HG03378 (cell line): Measurements from ENCODE around the gene RPN1.
"Not testable (repeated sequence)": the region's sequence is repeated elsewhere in the genome, so short reads cannot be mapped to it uniquely, and the experiment has no call there.

Source experiments
- ATAC-seq: cut with Tn5 transposase; IDR thresholded peaks from one replicate; pipeline ENCODE4 v1.9.1; 2021; ENCODE audit warnings: mild to moderate bottlenecking, moderate library complexity; ENCODE audit not compliant: unreplicated experiment

Gene RPN1

DNA sequence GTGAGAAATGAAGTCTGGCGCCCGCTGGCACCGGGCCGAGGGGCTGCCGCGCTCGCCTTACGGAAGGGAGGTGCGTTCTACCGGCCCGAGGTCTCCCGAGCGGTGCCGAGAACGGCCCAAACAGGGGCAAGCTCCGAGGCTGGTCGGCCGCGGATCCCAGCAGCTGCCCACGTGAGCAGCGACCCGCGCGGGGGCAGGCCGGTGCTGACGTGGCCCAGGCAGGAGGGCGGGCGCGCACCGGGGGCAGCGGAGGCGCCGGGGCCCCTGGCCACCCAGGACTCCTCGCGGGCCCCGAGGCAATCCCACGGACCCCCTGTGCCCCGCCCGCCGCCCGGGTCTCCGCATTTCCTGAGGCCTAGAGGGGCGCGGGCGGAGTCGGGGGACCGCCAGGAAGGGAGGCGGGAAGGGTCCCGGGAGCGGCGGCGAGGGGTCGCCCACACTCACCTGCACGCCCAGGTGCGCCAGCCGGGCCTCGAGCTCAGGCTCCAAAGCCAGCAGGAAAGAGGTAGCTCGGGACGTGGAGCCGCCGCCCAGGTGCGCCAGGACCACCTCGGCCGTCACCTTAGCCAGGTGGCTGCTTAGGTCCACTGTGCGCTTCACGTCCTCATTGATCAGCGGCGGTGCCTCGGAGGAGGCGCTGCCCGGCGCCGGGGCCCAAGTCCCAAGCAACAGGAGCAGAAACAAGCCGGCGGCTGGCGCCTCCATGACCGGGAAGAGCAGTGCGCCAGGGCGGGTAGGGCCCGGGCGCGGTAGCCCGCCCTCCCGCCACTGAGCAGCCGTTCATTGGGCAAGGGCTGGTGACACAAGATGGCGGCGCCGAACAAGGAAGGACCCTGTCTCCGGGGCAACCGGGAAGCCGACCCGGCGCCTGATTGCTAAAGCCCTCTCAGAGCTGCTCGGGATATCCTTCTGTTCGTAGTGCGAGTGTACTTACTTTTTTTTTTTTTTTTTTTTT, at the start of gene RPN1:
TSS of gene RPN1 (minus strand) at position 723 of the 955 bp plus-strand sequence. CDS start at position 705, 18 bp downstream.
- ATAC-seq, result peak; percentile 83

DNA sequence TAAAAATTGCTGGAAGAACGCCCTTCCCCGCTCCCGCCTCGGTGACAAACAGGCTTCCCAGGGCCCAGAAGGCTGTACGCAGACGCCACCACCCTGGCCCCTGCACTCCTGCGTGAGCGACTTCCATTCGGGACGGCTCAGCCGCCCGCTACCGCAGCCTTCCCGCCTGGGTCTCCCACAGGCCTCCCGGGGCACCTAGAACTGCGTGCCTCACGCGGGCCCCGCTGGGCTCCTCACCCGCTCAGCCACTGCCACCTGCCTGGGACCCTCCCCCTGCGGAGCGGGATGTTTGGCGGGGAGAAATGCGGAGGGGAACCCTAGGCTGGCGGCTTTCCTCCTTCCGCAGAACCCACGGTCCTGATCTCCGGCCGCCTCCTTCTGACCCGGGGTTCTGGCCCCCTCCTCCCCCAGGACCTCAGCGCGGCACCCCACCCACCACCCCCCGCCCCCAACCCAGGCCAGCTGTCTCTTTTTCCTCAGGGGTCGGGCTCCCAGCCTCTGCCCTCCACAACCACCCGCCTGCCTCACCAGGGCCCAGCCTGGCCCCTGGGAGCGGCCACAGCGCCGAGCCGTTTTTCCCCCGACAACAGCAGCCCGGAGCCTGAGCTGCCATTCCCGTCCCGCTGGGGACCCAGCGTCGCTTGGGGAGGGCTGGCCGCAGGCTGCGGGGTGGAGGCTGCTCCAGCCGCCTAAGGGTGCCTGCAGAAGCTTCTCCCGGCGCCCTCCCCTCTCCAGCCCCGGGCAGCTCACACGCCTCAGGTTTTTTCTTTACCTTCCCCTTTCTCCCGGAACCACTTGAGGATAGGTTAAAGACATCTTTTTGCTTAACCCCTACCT, 47.8 kb upstream of the RPN1 start:
- no peak for ATAC-seq

DNA sequence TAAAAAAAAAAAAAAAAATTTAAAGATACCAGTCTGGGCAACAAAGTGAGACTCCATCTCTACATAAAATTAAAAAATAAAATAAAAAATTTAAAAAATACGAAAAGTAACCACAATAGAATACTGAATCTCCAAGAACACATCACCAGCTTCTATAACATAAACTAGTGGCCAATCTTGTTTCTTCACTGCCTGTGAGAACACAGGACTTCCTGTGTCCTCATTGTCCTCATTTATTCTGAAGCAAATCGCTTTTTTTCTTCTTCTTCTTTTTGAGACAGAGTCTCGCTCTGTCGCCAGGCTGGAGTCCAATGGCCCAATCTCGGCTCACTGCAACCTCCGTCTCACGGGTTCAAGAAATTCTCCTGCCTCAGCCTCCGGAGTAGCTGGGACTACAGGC, 46.7 kb upstream of the RPN1 start:
- no peak for ATAC-seq

GRCh38 chr3:128693696-128694095, 43.1 kb upstream of the RPN1 start:
- ATAC-seq, result no peak

- ATAC-seq, result no peak
Observed at GRCh38 chr3:128689060-128689459, 38.4 kb upstream of the RPN1 start.

GRCh38 chr3:128686465-128686864, 35.8 kb upstream of the RPN1 start:
- ATAC-seq, result no peak

DNA sequence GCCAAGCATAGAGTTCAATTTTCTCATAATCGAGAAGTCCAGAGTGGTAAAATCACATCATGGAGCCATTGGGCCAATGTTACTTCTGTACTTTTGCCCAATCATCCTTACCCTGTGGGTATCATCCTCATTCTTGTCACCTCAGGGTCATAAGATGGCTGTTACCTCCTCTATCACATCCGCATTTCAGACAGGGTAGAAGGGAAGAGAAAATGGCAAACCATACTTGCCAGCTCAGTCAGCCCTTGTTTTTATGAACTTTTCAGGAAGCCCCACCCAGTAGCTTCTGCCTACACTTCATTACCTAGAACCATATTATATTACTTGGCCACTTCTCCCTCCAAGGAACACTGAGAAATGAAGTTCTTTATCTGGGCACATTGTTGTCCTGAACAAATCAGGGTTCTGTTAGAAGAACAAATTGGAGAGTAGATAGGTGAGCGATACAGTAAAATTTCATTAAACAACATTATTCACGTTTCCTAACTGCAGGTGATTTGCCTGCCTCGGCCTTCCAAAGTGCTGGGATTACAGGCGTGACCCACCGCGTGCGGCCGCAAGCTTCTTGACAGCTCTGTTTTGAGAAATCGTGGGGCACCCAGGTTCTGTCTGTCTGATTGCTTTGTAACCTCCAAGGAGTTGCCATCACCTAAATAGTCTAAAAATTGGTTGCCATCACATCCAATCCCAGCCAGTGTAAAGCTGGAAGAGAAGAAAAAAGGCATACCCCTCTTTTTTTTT, 34.5 kb upstream of the RPN1 start:
- ATAC-seq, result no peak

DNA sequence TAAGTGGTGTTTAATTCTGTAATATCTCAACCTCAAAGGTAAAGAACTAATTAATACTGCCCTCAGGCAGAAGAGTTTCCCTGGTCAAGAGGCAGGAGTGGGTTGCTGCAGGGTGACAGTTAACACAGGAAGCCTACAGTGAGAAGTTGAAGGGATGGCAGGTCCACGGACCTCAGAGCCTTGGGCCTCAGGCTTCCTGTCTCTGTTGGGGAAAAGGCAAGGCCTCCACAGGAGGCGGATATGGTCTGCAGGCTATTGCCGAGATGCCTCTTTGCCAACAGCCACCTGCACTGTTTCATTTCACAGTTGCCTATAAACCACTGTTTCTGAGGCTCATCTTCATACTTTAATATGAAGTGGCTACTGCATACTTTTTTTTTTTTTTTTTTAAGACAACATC, 33.3 kb upstream of the RPN1 start:
- no peak for ATAC-seq

GRCh38 chr3:128681369-128681829, 30.8 kb upstream of the RPN1 start:
- ATAC-seq, result no peak

DNA sequence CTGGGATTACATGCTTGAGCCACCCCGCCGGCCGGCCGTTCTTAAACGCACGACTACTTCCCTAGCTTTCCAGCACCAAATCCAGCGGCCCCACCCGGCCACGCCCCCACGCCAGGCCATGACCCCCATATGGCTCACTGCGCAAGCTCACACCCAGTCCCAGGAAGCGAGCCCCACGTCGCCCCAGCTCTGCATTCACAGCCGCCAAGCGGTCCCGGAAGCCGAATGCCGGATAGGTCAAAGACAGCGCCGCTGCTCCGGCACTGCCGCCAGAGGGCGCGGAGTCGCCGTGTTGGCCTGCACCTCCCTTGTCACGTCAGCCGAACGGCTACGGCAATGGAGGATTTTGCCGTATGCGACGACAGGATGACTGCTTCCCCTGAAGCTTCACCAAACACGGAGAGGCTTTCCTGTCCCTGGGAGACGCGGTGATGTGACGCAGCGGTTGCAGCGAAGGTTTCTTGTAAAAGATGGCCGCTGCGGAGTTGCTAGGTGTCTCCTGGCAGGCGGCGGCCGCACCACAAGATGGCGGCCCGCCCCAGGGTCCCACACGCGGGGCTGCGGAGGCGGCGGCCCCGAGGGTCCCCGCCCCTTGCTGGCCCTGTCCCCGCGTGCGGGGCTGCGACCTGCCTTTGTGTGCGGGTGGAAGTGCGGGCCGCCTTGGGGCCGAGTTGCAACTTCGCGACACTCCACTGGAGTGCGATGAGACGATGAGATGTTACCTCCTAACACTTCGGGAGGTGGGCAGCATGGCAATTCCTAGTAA, 30.2 kb upstream of the RPN1 start:
- peak; percentile 90 for ATAC-seq

DNA sequence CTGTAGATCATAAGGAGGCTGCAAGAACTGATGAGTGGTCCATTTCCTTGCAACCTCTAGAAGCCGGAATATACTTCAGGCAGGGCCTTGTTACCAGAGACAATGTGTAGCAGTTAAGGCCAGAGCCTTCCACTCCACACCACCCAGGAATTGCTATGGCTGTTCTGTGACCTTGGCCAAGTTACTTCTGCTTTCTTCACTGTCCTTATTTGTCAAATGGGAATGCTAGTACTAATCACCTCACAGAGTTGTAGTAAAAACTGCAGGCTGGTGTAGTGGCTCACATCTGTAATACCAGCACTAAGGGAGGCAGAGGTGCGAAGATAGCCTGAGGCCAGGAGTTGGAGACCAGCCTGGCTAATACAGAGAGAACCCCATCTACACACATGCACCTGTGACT, 28.7 kb upstream of the RPN1 start:
- no peak for ATAC-seq

GRCh38 chr3:128675802-128676201, 25.2 kb upstream of the RPN1 start:
- ATAC-seq, result not testable (repeated sequence)

DNA sequence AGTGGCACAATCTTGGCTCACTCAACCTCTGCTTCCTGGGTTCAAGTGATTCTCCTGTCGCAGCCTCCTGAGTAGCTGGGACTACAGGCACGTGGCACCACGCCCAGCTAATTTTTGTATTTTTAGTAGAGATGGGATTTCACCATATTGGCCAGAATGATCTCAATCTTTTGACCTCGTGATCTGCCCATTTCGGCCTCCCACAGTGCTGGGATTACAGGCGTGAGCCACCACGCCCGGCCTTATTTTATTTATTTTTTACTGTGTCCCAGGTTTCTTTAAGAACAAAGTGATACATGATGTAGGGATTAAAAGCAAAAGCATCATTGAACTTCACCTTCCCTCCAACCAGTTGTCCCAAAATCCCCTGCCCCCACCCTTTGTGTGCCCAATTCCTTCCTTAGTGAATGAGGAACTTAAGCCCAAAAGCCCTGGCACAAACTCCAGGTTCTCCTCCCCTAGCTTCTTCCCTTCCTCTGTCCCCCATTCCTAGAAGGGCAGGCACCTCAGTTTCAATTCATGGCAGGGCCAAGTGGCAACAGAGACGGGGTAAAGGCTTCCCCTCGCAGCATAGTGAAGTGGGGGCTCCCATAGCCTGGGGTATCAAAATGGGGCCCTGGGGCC, 23.7 kb upstream of the RPN1 start:
- ATAC-seq, result no peak

GRCh38 chr3:128667641-128668040, 17.0 kb upstream of the RPN1 start:
- ATAC-seq, result no peak

- no peak for ATAC-seq
Observed at GRCh38 chr3:128665362-128666021, 14.9 kb upstream of the RPN1 start.

GRCh38 chr3:128663151-128663550, 12.5 kb upstream of the RPN1 start:
- no peak for ATAC-seq

GRCh38 chr3:128655531-128655930, 4.9 kb upstream of the RPN1 start:
- no peak for ATAC-seq

- ATAC-seq, result not testable (repeated sequence)
Observed at GRCh38 chr3:128653993-128654805, 3.6 kb upstream of the RPN1 start.
